Measurements from ENCODE around the gene ALAS2.

DNA sequence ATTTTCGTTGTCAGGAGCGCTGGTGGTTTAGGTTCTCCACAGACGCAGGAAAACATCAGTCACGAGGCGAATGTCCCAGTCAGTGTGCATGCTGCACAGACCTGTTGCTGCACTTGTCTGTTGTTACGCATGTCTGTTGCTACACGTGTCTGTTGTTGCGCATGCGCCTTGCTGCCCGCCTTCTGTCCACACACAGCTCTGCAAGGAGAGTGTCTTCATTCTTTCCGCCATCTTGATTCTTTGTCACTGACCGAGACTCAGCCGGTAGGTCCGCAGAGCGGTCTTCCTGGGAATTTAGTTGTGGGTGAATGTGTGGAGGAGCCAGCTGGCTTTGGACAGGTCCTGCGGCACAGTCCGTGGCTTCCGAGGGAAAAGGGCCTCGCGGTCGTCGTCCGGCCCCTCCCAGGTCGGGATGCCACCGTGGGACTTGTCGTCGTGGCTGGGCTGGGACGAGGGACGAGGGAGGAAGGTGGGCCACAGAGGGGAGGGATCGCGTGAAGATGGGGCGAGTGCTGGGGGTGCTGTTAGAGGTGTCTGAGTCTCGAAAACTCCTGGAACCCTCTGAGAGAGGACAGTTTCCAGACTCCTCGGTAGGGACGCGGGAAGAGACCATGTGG is 44.2 kb upstream of the ALAS2 start, which contains the start of gene PAGE2B:
- TF ChIP-seq CTCF (IDR thresholded peaks at IDR 0.05) (no peak), POLR2A (IDR thresholded peaks at IDR 0.05) (no peak)
